GM19455 (cell line): ENCODE data around the gene GNPTAB.

Source experiments
- ATAC-seq: cut with Tn5 transposase; IDR thresholded peaks from one replicate; pipeline ENCODE4 v1.9.1; 2021; ENCODE audit not compliant: unreplicated experiment

The GNPTAB gene

GRCh38 chr12:101809208-101809607 lies 21.6 kb downstream of the GNPTAB start:
- ATAC-seq: no peak

- no peak for ATAC-seq
Observed at GRCh38 chr12:101806265-101806664, 24.5 kb downstream of the GNPTAB start.

DNA sequence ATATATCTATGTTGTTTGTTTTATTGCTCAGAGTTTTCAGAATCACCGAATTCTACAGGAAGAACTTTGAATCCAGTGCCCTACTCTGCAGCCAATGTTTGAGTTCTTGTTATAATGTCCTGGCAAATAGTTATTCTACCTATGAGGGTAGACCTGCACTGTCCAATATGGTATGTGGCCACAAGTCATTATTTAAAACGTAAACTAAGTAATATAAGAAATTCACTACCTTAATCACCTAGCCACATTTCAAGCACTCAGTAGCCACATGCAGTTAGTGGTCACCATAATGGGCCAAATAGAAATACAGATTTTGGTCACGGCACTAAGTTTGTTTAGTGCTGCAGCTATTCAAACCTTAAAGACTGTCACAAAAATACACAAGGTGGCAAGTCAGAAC lies 26.4 kb downstream of the GNPTAB start:
- ATAC-seq: no peak

- ATAC-seq: no peak
Observed at GRCh38 chr12:101803978-101804377, 26.8 kb downstream of the GNPTAB start.

GRCh38 chr12:101802486-101802885 lies 28.3 kb downstream of the GNPTAB start:
- ATAC-seq: no peak

- ATAC-seq: no peak
Observed at GRCh38 chr12:101799774-101800173, 31.0 kb downstream of the GNPTAB start.

DNA sequence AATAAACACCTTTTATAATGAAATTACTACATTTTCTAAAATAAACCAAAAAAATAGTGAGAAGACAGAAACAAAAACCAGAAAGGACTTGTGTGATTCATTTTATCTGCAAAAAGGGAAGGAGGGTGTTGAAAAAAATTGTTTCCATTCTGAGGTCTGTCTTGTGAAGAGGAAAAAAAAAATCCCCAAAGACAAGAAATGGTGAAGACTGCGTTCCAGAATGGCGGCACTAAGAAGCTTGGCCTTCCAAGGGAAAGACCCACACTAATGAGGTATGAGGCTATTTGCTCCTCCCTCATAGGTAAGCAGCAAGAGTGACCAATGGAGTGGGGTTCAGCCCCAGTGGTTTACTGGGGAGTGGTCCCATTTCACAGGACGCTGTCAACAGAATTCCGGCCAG lies 35.0 kb downstream of the GNPTAB start:
- no peak for ATAC-seq

DNA sequence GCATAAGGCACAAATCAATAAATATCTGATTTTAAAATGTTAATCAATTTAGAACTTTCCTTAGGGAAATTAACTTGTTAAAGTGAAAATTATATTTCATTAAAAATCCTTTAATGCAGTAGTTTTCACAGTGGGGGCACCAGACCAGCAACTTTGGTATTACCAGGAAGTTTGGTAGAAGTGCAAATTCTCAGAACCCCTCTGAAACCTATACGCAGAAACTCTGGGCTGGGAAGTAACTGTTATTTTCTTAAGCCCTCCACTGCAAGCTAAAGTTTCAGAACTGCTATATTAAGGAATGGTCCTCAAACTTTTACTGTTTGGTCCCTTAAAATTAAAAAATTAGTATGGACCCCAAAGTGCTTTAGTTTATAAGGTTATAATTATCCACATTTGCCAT lies 35.7 kb downstream of the GNPTAB start:
- no peak for ATAC-seq

- ATAC-seq: no peak
Observed at GRCh38 chr12:101794574-101794973, 36.2 kb downstream of the GNPTAB start.

DNA sequence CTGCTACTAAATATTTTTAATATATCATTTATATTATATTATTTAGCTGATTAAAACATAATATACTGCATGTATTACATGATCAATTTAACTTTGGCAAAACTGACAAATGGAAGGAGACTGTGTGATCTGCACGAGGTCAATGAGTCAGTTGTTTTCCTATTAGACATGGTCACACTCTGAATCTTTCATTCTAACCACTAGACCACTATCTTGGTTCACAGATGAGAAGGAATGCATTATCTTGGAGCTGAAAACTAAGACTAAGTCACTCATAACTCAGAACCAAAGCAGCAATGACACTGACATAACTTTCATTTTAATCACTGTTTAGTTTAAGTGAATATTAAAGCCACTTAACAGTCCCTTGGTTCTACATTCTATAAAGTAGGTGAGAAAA lies 37.4 kb downstream of the GNPTAB start:
- peak; percentile 70 for ATAC-seq

GRCh38 chr12:101792046-101792931 lies 38.5 kb downstream of the GNPTAB start:
- ATAC-seq: no peak

DNA sequence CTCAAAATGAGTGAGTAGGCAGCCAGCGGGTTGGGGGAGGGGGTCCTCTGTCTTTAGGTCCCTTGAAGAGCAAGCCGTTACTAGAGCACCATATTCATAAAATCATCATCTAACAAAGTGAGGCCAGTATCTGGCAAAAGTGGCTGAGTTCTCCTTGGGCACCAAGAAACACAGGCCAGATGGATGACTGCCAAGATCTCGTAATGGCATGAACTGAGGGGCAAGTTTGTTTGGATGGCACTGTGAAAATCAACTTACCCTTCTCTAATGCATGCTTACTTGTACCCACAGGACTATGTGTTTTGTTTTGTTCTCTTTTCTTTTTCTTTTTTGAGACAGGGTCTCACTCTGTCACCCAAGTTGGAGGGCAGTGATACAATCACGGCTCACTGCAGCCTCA lies 41.6 kb downstream of the GNPTAB start:
- no peak for ATAC-seq

- no peak for ATAC-seq
Observed at GRCh38 chr12:101785671-101786070, 45.1 kb downstream of the GNPTAB start.

DNA sequence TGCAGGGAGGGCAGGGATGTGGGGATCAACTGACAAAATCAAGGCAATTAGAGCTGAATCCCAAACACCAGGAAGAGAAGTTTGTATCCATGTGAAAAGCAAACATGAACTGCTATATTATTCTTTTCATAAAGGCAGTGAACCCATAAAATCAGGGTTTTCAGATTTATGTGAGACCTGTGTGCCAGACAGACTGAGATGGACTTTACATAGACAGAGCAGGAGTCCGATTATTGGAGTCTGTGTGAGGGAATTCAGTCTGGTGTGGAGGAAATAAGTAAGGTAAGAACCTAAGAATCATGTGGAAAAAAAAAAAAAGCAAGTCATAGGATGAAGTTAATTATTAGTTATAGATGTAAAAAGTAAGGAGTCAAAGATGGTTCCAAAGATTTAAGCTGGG lies 46.4 kb downstream of the GNPTAB start:
- no peak for ATAC-seq

DNA sequence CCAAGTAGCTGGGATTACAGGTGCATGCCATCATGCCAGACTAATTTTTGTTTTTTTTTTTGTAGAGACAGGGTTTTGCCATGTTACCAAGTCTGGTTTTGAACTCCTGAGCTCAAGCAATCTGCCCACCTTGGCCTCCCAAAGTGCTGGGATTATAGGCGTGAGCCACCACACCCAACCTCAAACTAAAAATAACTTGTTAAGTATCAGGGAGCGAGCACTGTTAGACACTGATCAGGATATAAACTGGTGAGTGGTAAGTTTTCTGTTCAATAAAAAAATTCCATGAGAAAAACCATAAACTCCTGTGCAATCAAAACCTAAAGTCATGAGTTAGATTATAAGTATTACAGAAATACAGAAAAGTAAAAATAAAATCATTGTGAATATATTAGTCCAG lies 46.9 kb downstream of the GNPTAB start:
- no peak for ATAC-seq

GRCh38 chr12:101783150-101783549 lies 47.6 kb downstream of the GNPTAB start:
- ATAC-seq: no peak

- ATAC-seq: no peak
Observed at GRCh38 chr12:101782273-101782731, 48.5 kb downstream of the GNPTAB start.

DNA sequence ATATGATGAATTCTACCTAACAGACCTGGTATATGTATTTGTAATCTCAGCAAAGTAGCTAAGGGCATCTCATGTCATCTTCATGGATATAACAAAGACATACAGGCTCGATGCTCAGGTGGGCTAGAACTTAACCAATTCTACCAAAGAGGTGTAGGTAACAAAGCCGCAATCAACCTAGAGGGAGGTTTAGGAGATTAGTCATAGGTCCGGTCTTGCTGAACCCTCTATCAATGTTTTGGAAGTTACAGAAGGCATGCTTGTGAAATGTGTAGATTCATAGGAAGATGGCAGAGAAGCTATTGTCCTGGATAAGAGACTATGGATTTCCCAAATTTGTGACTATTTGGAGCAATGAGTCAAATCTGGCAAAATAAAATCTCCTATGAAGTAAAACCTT lies 48.9 kb downstream of the GNPTAB start:
- no peak for ATAC-seq

GRCh38 chr12:101780599-101780998 lies 50.2 kb downstream of the GNPTAB start:
- no peak for ATAC-seq

- ATAC-seq: no peak
Observed at GRCh38 chr12:101779626-101780025, 51.1 kb downstream of the GNPTAB start.

DNA sequence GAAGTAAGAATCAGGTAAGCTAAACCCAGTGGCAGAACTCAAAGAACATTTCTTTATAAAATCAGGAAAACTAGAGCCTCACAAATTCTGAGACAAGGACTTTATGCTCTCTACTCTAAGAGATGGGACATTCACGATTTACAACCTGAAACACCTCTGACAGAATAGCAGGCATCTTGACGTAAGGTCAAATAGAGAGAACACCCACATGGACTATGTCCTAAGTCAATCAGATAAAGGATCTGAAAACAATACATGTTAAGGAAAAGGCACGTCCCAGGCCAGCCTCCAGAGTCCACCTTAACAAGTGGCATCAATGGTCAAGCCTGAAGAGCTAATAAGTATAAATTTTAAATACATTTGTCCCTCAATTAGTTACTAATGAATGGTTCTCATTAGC lies 51.6 kb downstream of the GNPTAB start:
- ATAC-seq: no peak

DNA sequence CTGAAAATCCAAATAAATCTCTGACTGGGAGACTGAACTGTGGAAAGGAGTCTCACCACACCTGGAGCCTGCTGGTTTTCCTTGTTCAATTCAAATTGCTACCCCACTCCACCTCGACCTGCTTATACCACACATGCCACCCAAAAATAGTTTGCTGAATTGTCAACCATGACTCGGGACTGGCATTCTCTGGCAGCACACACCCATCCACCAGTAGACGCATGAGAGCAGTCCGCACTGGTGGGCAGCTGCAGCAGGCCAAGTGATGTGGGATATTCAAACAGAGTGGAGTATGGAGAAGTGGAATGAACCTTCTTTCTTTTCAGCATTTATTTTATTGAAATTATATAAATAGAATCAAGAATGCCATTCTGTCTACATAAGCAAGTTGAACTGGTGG lies 52.8 kb downstream of the GNPTAB start:
- no peak for ATAC-seq

DNA sequence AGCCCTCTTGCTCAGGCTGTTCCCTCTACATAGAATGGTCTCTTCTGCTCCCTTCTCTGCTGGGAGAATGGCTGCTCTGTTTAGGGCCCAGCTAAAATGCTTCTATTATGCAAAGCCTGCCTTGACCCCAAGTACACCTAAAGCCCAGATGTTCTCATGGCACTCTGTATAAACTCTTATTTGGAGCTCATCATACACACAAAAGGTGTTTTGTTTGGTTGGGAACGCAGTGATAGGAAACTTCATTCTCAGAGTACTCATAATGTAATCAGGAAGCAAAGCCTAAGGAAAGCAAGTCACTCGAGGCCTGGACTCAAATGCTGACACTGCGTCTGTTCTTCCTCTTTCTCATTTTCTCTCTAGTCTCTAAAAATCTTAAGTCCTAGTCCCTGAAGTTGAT lies 53.3 kb downstream of the GNPTAB start:
- ATAC-seq: no peak
